ENCODE measurements around the gene ZNF879. TPM values are rescaled to one million over a fixed set of nuclear protein-coding genes. Genes with fewer than 3 reads are reported as not detected.

ZNF879 gene
- total RNA-seq, 3 donors from 2014 or later (not counting 1 experiment from before 2014, with no cell fraction given): 4.2 to 7.6 (median 5.1) TPM

GRCh38 chr5:179008667-179009066 is 14.9 kb upstream of the ZNF879 start:
- Mint-ChIP-seq H3K27ac (no peak overlapping the region), H3K4me1 (no peaks in the 10 kb centered on the region), H3K27me3 (ENCODE audit: low read depth in 2 of 2) (peaks cover 16 to 19% of the 10 kb centered on the region in 2 donors), H3K36me3 (no peaks in the 10 kb centered on the region), H3K4me3 (no peak overlapping the region), H3K9me3 (peaks cover 0 to 2% of the 10 kb centered on the region in 2 donors)
- intact Hi-C loops (cut with micrococcal nuclease): no loop called here
- no peak overlapping the region for H3K27ac ChIP-seq (ENCODE audit: low read length)
- no peaks in the 10 kb centered on the region for H3K4me1 ChIP-seq (ENCODE audit: control insufficient read depth, insufficient read depth, low read length)
- no peak for ATAC-seq
- no peaks in the 10 kb centered on the region for H3K27me3 ChIP-seq (ENCODE audit: control insufficient read depth, insufficient read depth, low read length)
- no peaks in the 10 kb centered on the region for H3K9me3 ChIP-seq (ENCODE audit: control insufficient read depth, insufficient read depth, low read length)
- DNase-seq: no peak
- no peak for TF ChIP-seq CTCF (IDR thresholded peaks at IDR 0.05)
- H3K36me3 ChIP-seq (ENCODE audit: control insufficient read depth, insufficient read depth, low read length): no peaks in the 10 kb centered on the region
- no peak overlapping the region for H3K4me3 ChIP-seq (ENCODE audit: low read length)
- WGBS (ENCODE audit: insufficient coverage): no CpG with 5 or more reads among the region's 1 CpG

GRCh38 chr5:179033004-179033580 is 9.5 kb downstream of the ZNF879 start:
- ATAC-seq (no peak), DNase-seq (no peak)
- peaks cover 78% of the 10 kb centered on the region for H3K36me3 Mint-ChIP-seq
- peaks cover 63% of the 10 kb centered on the region for H3K9me3 ChIP-seq (ENCODE audit: control insufficient read depth, insufficient read depth, low read length)
- peaks cover 49% of the 10 kb centered on the region for H3K36me3 ChIP-seq (ENCODE audit: control insufficient read depth, insufficient read depth, low read length)
- H3K4me1 Mint-ChIP-seq: peaks cover 0 to 8% of the 10 kb centered on the region in 2 donors
- TF ChIP-seq CTCF (IDR thresholded peaks at IDR 0.05): no peak
- H3K4me3 ChIP-seq (ENCODE audit: low read length): no peak overlapping the region
- no peaks in the 10 kb centered on the region for H3K4me1 ChIP-seq (ENCODE audit: control insufficient read depth, insufficient read depth, low read length)
- no peak overlapping the region for H3K4me3 Mint-ChIP-seq
- no peaks in the 10 kb centered on the region for H3K27me3 Mint-ChIP-seq (ENCODE audit: low read depth in 2 of 2)
- H3K27ac ChIP-seq (ENCODE audit: low read length): no peak overlapping the region
- peaks cover 24 to 40% of the 10 kb centered on the region in 2 donors for H3K9me3 Mint-ChIP-seq
- H3K27ac Mint-ChIP-seq: no peak overlapping the region
- intact Hi-C loops (cut with micrococcal nuclease): no loop called here
- H3K27me3 ChIP-seq (ENCODE audit: control insufficient read depth, insufficient read depth, low read length): no peaks in the 10 kb centered on the region
- 98% methylated on average over 4 of the region's 7 CpGs for WGBS (ENCODE audit: insufficient coverage)

DNA sequence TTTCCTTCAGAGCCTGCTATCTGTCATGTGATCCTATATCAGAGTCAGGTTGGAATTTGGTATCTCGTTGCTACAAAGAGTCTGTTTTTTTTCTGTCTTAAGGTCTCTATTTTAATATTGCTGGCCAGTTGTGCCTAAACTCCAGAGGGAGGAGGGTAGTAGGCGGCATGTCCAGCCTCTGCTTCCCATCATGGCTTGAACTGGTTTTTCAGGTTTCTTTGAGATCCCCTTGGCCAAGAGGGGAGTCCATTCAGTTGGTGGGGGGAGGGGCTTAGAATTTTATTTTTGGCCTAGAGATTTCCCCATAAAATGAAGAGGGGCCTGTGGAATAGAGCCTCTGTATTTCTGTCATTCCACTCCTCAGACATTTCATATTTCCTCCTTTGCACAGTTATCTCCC is 21.2 kb downstream of the ZNF879 start:
- H3K4me3 Mint-ChIP-seq: no peak overlapping the region

More for the DNA sequence above, 21.2 kb downstream of the ZNF879 start:
- H3K36me3 Mint-ChIP-seq: peaks cover 8% of the 10 kb centered on the region
- Histone ChIP-seq H3K27ac (ENCODE audit: low read length) (no peak overlapping the region), H3K4me1 (ENCODE audit: control insufficient read depth, insufficient read depth, low read length) (no peaks in the 10 kb centered on the region), H3K27me3 (ENCODE audit: control insufficient read depth, insufficient read depth, low read length) (no peaks in the 10 kb centered on the region), H3K4me3 (ENCODE audit: low read length) (no peak overlapping the region), H3K36me3 (ENCODE audit: control insufficient read depth, insufficient read depth, low read length) (no peaks in the 10 kb centered on the region), H3K9me3 (ENCODE audit: control insufficient read depth, insufficient read depth, low read length) (peaks cover 7% of the 10 kb centered on the region)
- ATAC-seq (no peak), DNase-seq (no peak)
- H3K27me3 Mint-ChIP-seq (ENCODE audit: low read depth in 2 of 2): peaks cover 4 to 6% of the 10 kb centered on the region in 2 donors
- TF ChIP-seq CTCF (IDR thresholded peaks at IDR 0.05): no peak
- WGBS (ENCODE audit: insufficient coverage): 77% methylated on average over 2 of the region's 2 CpGs
- no peak overlapping the region for H3K27ac Mint-ChIP-seq
- H3K4me1 Mint-ChIP-seq: no peaks in the 10 kb centered on the region
- H3K9me3 Mint-ChIP-seq: peaks cover 2 to 13% of the 10 kb centered on the region in 2 donors
- intact Hi-C loops (cut with micrococcal nuclease): no loop called here
